Activated T-helper 2 cell treated with anti-CD3 and anti-CD28 coated beads, Interferon-gamma antibody, Interleukin-2, Interleukin-4, amounts not matched to agents 10 μg/mL and 5 μg/mL and 100 μg/mL, durations not matched to agents 14 hours and 24 hours and 36 hours (primary cell): ENCODE data around the gene GNPTG. TPM values are rescaled to one million over a fixed set of nuclear protein-coding genes. Genes with fewer than 3 reads are reported as not detected.

Source experiments
- total RNA-seq: library from RNA; stranded (reverse); gene quantifications from 2 replicates; pipeline ENCODE4 v1.2.3, GENCODE V29; 2022

The GNPTG gene
- total RNA-seq, 1 donor from 2014 or later = 24.1 TPM

Other genes starting within 250 kb of the GNPTG start
- 0.09 TPM in 2 replicates for gene CACNA1H, start 198.8 kb upstream of the GNPTG start, total RNA-seq
- gene TPSG1, start 126.7 kb upstream of the GNPTG start, total RNA-seq = not detected in 2 replicates
- not detected in 2 replicates for gene TPSB2, start 121.7 kb upstream of the GNPTG start, total RNA-seq
- not detected in 2 replicates for gene TPSAB1, start 111.2 kb upstream of the GNPTG start, total RNA-seq
- not detected in 2 replicates for gene TPSD1, start 95.9 kb upstream of the GNPTG start, total RNA-seq
- gene UBE2I, start 42.3 kb upstream of the GNPTG start, total RNA-seq = 264 and 265 TPM in 2 replicates
- 0.21 and 0.32 TPM in 2 replicates for gene BAIAP3, start 18.3 kb upstream of the GNPTG start, total RNA-seq
- 64.1 and 72.9 TPM in 2 replicates for gene TSR3, start 53 bp upstream of the GNPTG start, total RNA-seq
- 36.3 and 44.6 TPM in 2 replicates for gene UNKL, start 62.8 kb downstream of the GNPTG start, total RNA-seq
- 17.8 and 21.3 TPM in 2 replicates for gene UQCC4, start 68.8 kb downstream of the GNPTG start, total RNA-seq
- gene PERCC1, start 79.1 kb downstream of the GNPTG start, total RNA-seq = not detected in 2 replicates
- 0.80 and 1.2 TPM in 2 replicates for gene CCDC154, start 92.6 kb downstream of the GNPTG start, total RNA-seq
- 52.2 and 54.3 TPM in 2 replicates for gene CLCN7, start 123.1 kb downstream of the GNPTG start, total RNA-seq
- gene PTX4, start 137.0 kb downstream of the GNPTG start, total RNA-seq = not detected in 2 replicates
- 72.6 and 74.8 TPM in 2 replicates for gene TELO2, start 141.4 kb downstream of the GNPTG start, total RNA-seq
- 17.2 and 17.8 TPM in 2 replicates for gene TMEM204, start 181.7 kb downstream of the GNPTG start, total RNA-seq